ENCODE data around the gene PDXP. TPM values are rescaled to one million over a fixed set of nuclear protein-coding genes. Genes with fewer than 3 reads are reported as not detected.

PDXP gene
- total and polyA plus RNA-seq, 2 of the 13 experiments (the other 11 are each of a cell fraction or from before 2014, with no cell fraction given), result 58.2 to 70.6 TPM

GRCh38 chr22:37658133-37659065 is at the start of gene PDXP (continued):
- TF ChIP-seq ZNF646 (CRISPR knock-in tag; IDR thresholded peaks at IDR 0.05) (no peak), SIN3B (IDR thresholded peaks at IDR 0.05; ENCODE audit: low read length) (0 out of 2 replicates have a peak, but pooled peaks have one; percentile 4), SMARCC2 (IDR thresholded peaks at IDR 0.05) (no peak), IRF2 (CRISPR knock-in tag; IDR thresholded peaks at IDR 0.05) (no peak), AGO2 (optimal IDR thresholded peaks at IDR 0.05; ENCODE audit: low read depth, low read length) (no peak), AHDC1 (CRISPR knock-in tag; IDR thresholded peaks at IDR 0.05; ENCODE audit: borderline replicate concordance) (no peak), TIGD3 (CRISPR knock-in tag; IDR thresholded peaks at IDR 0.05; ENCODE audit: borderline replicate concordance) (no peak), AKAP8 (CRISPR knock-in tag; IDR thresholded peaks at IDR 0.05) (no peak; the same call in 1 of the 2 replicates), ZNF598 (CRISPR knock-in tag; IDR thresholded peaks at IDR 0.05; ENCODE audit: borderline replicate concordance) (no peak), CEBPB (IDR thresholded peaks at IDR 0.05; ENCODE audit: borderline replicate concordance, low read depth, low read length) (no peak), E2F2 (CRISPR knock-in tag; IDR thresholded peaks at IDR 0.05; ENCODE audit: borderline replicate concordance) (peak; percentile 21; the same call in 1 of the 2 replicates), ATM (IDR thresholded peaks at IDR 0.05; ENCODE audit: borderline replicate concordance) (no peak)

All from HepG2 (cell line).